HEK293 (cell line): ENCODE measurements around the gene WASF2.

Source experiments
- BCL11A ChIP-seq: fragments of 450-650 bp; formaldehyde crosslinking; IDR thresholded peaks from 2 replicates; pipeline ENCODE4 v1.5.1; 2016; ENCODE audit warnings: low read depth, missing biosample characterization, missing genetic modification characterization
- FEZF1 ChIP-seq: fragments of 450-650 bp; formaldehyde crosslinking; IDR thresholded peaks from 2 replicates; pipeline ENCODE4 v1.5.1; 2016; ENCODE audit warnings: missing biosample characterization, missing genetic modification characterization
- HOXD13 ChIP-seq: sonication (generic); formaldehyde crosslinking; IDR thresholded peaks from 2 replicates; pipeline ENCODE4 v1.8.0; 2022; ENCODE audit warnings: missing genetic modification reagents, borderline replicate concordance
- PRDM1 ChIP-seq: fragments of 450-650 bp; formaldehyde crosslinking; IDR thresholded peaks from 2 replicates; pipeline ENCODE4; 2016; ENCODE audit warnings: missing biosample characterization, missing genetic modification characterization
- PRDM2 ChIP-seq: fragments of 450-650 bp; formaldehyde crosslinking; IDR thresholded peaks from 2 replicates; pipeline ENCODE4 v1.5.1; 2016; ENCODE audit warnings: missing biosample characterization, missing genetic modification characterization, borderline replicate concordance
- REPIN1 ChIP-seq: fragments of 450-650 bp; formaldehyde crosslinking; IDR thresholded peaks from 2 replicates; pipeline ENCODE4 v1.5.1; 2017; ENCODE audit warnings: missing biosample characterization, missing genetic modification characterization, low read depth
- TCF7L2 ChIP-seq: IDR thresholded peaks from 2 replicates; pipeline ENCODE4 v1.6.1; 2011; ENCODE audit warnings: low read depth, mild to moderate bottlenecking, inconsistent platforms, low read length, moderate library complexity, borderline replicate concordance
- WT1 ChIP-seq: fragments of 450-650 bp; formaldehyde crosslinking; IDR thresholded peaks from 2 replicates; pipeline ENCODE4 v1.5.1; 2016; ENCODE audit warnings: missing biosample characterization, missing genetic modification characterization
- ZBTB20 ChIP-seq: fragments of 450-650 bp; formaldehyde crosslinking; IDR thresholded peaks from 2 replicates; pipeline ENCODE4 v1.5.1; 2016; ENCODE audit warnings: missing biosample characterization, missing genetic modification characterization
- ZBTB6 ChIP-seq: fragments of 450-650 bp; formaldehyde crosslinking; IDR thresholded peaks from 2 replicates; pipeline ENCODE4 v1.5.1; 2017; ENCODE audit warnings: missing biosample characterization, missing genetic modification characterization
- ZEB2 ChIP-seq: fragments of 450-650 bp; formaldehyde crosslinking; IDR thresholded peaks from 2 replicates; pipeline ENCODE4 v1.5.1; 2016; ENCODE audit warnings: missing biosample characterization, missing genetic modification characterization
- ZNF16 ChIP-seq: fragments of 450-650 bp; formaldehyde crosslinking; IDR thresholded peaks from 2 replicates; pipeline ENCODE4 v1.5.1; 2016; ENCODE audit warnings: low read depth, missing biosample characterization, missing genetic modification characterization
- ZNF169 ChIP-seq: fragments of 450-650 bp; formaldehyde crosslinking; IDR thresholded peaks from 2 replicates; pipeline ENCODE4 v1.5.1; 2016; ENCODE audit warnings: missing biosample characterization, missing genetic modification characterization
- ZNF184 ChIP-seq: fragments of 450-650 bp; IDR thresholded peaks from 2 replicates; pipeline ENCODE4 v1.5.1; 2018; ENCODE audit warnings: missing biosample characterization, mild to moderate bottlenecking, missing genetic modification characterization
- ZNF302 ChIP-seq: fragments of 450-650 bp; formaldehyde crosslinking; IDR thresholded peaks from 2 replicates; pipeline ENCODE4 v1.5.1; 2016; ENCODE audit warnings: missing biosample characterization, missing genetic modification characterization, low read depth
- ZNF398 ChIP-seq: fragments of 450-650 bp; formaldehyde crosslinking; IDR thresholded peaks from 2 replicates; pipeline ENCODE4 v1.5.1; 2017; ENCODE audit warnings: missing biosample characterization, missing genetic modification characterization
- ZNF416 ChIP-seq: fragments of 450-650 bp; formaldehyde crosslinking; IDR thresholded peaks from 2 replicates; pipeline ENCODE4 v1.5.1; 2016; ENCODE audit warnings: missing biosample characterization, missing genetic modification characterization
- ZNF48 ChIP-seq: fragments of 450-650 bp; formaldehyde crosslinking; IDR thresholded peaks from 2 replicates; pipeline ENCODE4 v1.5.1; 2016; ENCODE audit warnings: missing biosample characterization, missing genetic modification characterization
- ZNF558 ChIP-seq: fragments of 450-650 bp; formaldehyde crosslinking; IDR thresholded peaks from 2 replicates; pipeline ENCODE4 v1.5.1; 2016; ENCODE audit warnings: missing biosample characterization, missing genetic modification characterization
- ZNF623 ChIP-seq: fragments of 450-650 bp; formaldehyde crosslinking; IDR thresholded peaks from 2 replicates; pipeline ENCODE4 v1.5.1; 2016; ENCODE audit warnings: missing biosample characterization, missing genetic modification characterization
- ZNF76 ChIP-seq: fragments of 450-650 bp; formaldehyde crosslinking; IDR thresholded peaks from 2 replicates; pipeline ENCODE4; 2016; ENCODE audit warnings: low read depth, missing biosample characterization, missing genetic modification characterization, borderline replicate concordance
- ZNF792 ChIP-seq: fragments of 450-650 bp; formaldehyde crosslinking; IDR thresholded peaks from 2 replicates; pipeline ENCODE4 v1.5.1; 2016; ENCODE audit warnings: missing biosample characterization, missing genetic modification characterization
- TF ChIP-seq, protein P1 (sequence below): fragments of 450-650 bp; formaldehyde crosslinking; IDR thresholded peaks from 2 replicates; pipeline ENCODE4 v1.5.1; 2016; ENCODE audit warnings: missing biosample characterization, missing genetic modification characterization
- TF ChIP-seq, protein P2 (sequence below): fragments of 450-650 bp; formaldehyde crosslinking; IDR thresholded peaks from 2 replicates; pipeline ENCODE4; 2016; ENCODE audit warnings: missing biosample characterization, missing genetic modification characterization
- TF ChIP-seq, protein P3 (sequence below): fragments of 450-650 bp; formaldehyde crosslinking; IDR thresholded peaks from 2 replicates; pipeline ENCODE4 v1.5.1; 2016; ENCODE audit warnings: missing biosample characterization, missing genetic modification characterization

The WASF2 gene

GRCh38 chr1:27489973-27490741 lies at the start of gene WASF2 (continued):
- TF ChIP-seq ZNF398 (tag by site-specific recombination) (no peak), PRDM2 (tag by site-specific recombination) (no peak), REPIN1 (tag by site-specific recombination) (no peak), PRDM1 (peak; percentile 97), ZNF416 (tag by site-specific recombination) (no peak), ZBTB20 (tag by site-specific recombination) (peak; percentile 40), BCL11A (0 out of 2 replicates have a peak, but pooled peaks have one; percentile 41), ZBTB6 (tag by site-specific recombination) (no peak), ZNF184 (tag by site-specific recombination) (no peak; the same call in 1 of the 2 replicates), ZNF623 (tag by site-specific recombination) (no peak; the same call in 1 of the 2 replicates), TCF7L2 (no peak), ZNF558 (tag by site-specific recombination) (0 out of 2 replicates have a peak, but pooled peaks have one; percentile 46), WT1 (tag by site-specific recombination) (peak; percentile 32; the same call in 1 of the 2 replicates), FEZF1 (peak; percentile 43; the same call in 1 of the 2 replicates), ZNF76 (peak; percentile 32; the same call in 1 of the 2 replicates), HOXD13 (CRISPR knock-in tag) (no peak), ZNF169 (tag by site-specific recombination) (no peak), ZNF302 (no peak), ZNF16 (no peak), ZNF792 (tag by site-specific recombination) (no peak), ZNF48 (tag by site-specific recombination) (no peak), ZEB2 (peak; percentile 80)
- TF ChIP-seq, protein P1, sequence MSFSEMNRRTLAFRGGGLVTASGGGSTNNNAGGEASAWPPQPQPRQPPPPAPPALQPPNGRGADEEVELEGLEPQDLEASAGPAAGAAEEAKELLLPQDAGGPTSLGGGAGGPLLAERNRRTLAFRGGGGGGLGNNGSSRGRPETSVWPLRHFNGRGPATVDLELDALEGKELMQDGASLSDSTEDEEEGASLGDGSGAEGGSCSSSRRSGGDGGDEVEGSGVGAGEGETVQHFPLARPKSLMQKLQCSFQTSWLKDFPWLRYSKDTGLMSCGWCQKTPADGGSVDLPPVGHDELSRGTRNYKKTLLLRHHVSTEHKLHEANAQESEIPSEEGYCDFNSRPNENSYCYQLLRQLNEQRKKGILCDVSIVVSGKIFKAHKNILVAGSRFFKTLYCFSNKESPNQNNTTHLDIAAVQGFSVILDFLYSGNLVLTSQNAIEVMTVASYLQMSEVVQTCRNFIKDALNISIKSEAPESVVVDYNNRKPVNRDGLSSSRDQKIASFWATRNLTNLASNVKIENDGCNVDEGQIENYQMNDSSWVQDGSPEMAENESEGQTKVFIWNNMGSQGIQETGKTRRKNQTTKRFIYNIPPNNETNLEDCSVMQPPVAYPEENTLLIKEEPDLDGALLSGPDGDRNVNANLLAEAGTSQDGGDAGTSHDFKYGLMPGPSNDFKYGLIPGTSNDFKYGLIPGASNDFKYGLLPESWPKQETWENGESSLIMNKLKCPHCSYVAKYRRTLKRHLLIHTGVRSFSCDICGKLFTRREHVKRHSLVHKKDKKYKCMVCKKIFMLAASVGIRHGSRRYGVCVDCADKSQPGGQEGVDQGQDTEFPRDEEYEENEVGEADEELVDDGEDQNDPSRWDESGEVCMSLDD (tag by site-specific recombination), result peak; percentile 94; the same call in 1 of the 2 replicates
- TF ChIP-seq, protein P2, sequence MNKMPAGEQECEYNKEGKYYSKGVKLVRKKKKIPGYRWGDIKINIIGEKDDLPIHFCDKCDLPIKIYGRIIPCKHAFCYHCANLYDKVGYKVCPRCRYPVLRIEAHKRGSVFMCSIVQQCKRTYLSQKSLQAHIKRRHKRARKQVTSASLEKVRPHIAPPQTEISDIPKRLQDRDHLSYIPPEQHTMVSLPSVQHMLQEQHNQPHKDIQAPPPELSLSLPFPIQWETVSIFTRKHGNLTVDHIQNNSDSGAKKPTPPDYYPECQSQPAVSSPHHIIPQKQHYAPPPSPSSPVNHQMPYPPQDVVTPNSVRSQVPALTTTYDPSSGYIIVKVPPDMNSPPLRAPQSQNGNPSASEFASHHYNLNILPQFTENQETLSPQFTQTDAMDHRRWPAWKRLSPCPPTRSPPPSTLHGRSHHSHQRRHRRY (tag by site-specific recombination), result no peak
- TF ChIP-seq, protein P3, sequence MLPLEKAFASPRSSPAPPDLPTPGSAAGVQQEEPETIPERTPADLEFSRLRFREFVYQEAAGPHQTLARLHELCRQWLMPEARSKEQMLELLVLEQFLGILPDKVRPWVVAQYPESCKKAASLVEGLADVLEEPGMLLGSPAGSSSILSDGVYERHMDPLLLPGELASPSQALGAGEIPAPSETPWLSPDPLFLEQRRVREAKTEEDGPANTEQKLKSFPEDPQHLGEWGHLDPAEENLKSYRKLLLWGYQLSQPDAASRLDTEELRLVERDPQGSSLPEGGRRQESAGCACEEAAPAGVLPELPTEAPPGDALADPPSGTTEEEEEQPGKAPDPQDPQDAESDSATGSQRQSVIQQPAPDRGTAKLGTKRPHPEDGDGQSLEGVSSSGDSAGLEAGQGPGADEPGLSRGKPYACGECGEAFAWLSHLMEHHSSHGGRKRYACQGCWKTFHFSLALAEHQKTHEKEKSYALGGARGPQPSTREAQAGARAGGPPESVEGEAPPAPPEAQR, result peak; percentile 65
